Measurements from ENCODE around the gene ZNF692. TPM values are rescaled to one million over a fixed set of nuclear protein-coding genes. Genes with fewer than 3 reads are reported as not detected.

The ZNF692 gene
- total RNA-seq, 1 experiment from 2014 or later, result 40.1 TPM

DNA sequence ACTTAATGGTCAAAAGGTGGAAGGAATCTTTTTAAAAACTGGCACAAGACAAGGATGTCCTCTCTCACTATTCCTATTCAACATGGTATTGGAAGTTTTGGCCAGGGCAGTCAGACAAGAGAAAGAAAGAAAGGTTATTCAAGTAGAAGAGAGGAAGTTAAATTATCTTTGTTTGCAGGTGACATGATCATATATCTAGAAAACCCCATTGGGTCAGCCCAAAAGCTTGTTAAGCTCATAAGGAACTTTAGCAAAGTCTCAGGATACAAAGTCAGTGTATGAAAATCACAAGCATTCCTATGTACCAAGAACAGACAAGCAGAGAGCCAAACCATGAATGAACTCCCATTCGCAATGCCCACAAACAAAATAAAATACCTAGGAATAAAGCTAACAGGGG, 41.8 kb upstream of the ZNF692 start:
- Histone ChIP-seq H2BK20ac (ENCODE audit: low read depth, low read length, poor library complexity, severe bottlenecking) (no peak overlapping the region), H3K23me2 (ENCODE audit: insufficient read length, low read depth, low read length, poor library complexity, severe bottlenecking) (peaks cover 2% of the 10 kb centered on the region), H3K14ac (ENCODE audit: insufficient read depth, low read length) (no peak overlapping the region), H3K56ac (ENCODE audit: insufficient read length, low read depth, low read length) (no peak overlapping the region), H3K4me2 (ENCODE audit: insufficient read depth, insufficient read length, low read length) (no peak overlapping the region), H3K4ac (ENCODE audit: low read depth, low read length) (no peak overlapping the region), H3K9me3 (ENCODE audit: control insufficient read depth, low read depth, low read length) (no peaks in the 10 kb centered on the region), H4K8ac (replicated peaks; ENCODE audit: insufficient read length, low read depth, low read length) (no peak overlapping the region), H3K9ac (ENCODE audit: extremely low read depth, insufficient read length, low read length) (no peak overlapping the region), H2AFZ (ENCODE audit: low read length) (no peak overlapping the region), H3K27me3 (ENCODE audit: insufficient read depth, low read length) (no peaks in the 10 kb centered on the region), H3K79me1 (ENCODE audit: insufficient read depth, low read depth, low read length, poor library complexity, severe bottlenecking) (no peaks in the 10 kb centered on the region), H3K79me2 (ENCODE audit: insufficient read depth, low read length) (no peaks in the 10 kb centered on the region), H4K20me1 (ENCODE audit: control insufficient read depth, insufficient read depth, insufficient read length) (no peaks in the 10 kb centered on the region), H3K4me1 (ENCODE audit: insufficient read depth, low read length) (peaks cover 17% of the 10 kb centered on the region), H3K18ac (ENCODE audit: insufficient read length, low read depth, low read length) (no peak overlapping the region), H3K23ac (ENCODE audit: insufficient read length, low read depth, low read length) (no peak overlapping the region), H2AK5ac (ENCODE audit: insufficient read length, low read length) (no peak overlapping the region), H4K5ac (ENCODE audit: insufficient read length, low read depth, low read length) (no peak overlapping the region), H2BK5ac (ENCODE audit: insufficient read length, low read length) (no peak overlapping the region), H4K91ac (ENCODE audit: insufficient read length, low read depth, low read length) (no peak overlapping the region), H2BK12ac (ENCODE audit: insufficient read length, low read depth, low read length) (no peak overlapping the region), H3K27ac (ENCODE audit: insufficient read length, low read depth, low read length) (no peak overlapping the region), H3T11ph (ENCODE audit: low read length) (no peak overlapping the region), H2BK120ac (ENCODE audit: low read depth, low read length, poor library complexity, severe bottlenecking) (no peak overlapping the region), H2BK15ac (ENCODE audit: low read depth, low read length) (no peak overlapping the region)
- Mint-ChIP-seq H3K27me3 (ENCODE audit: low read depth) (peaks cover 17% of the 10 kb centered on the region), H3K4me3 (no peak overlapping the region), H3K4me1 (peaks cover 29 to 33% of the 10 kb centered on the region in 2 experiments), H3K9me3 (no peaks in the 10 kb centered on the region; a peak in 1 of 5 replicates), H3K27ac (no peak overlapping the region), H3K36me3 (ENCODE audit: insufficient read depth in 1 of 3, low read depth in 3 of 3) (no peaks in the 10 kb centered on the region; a peak in 1 of 7 replicates)
- no peak for DNase-seq
- no CpG with 5 or more reads among the region's 1 CpG for WGBS (ENCODE audit: extremely low coverage, insufficient read length, low lambda C conversion rate)
- TF ChIP-seq, protein P1, sequence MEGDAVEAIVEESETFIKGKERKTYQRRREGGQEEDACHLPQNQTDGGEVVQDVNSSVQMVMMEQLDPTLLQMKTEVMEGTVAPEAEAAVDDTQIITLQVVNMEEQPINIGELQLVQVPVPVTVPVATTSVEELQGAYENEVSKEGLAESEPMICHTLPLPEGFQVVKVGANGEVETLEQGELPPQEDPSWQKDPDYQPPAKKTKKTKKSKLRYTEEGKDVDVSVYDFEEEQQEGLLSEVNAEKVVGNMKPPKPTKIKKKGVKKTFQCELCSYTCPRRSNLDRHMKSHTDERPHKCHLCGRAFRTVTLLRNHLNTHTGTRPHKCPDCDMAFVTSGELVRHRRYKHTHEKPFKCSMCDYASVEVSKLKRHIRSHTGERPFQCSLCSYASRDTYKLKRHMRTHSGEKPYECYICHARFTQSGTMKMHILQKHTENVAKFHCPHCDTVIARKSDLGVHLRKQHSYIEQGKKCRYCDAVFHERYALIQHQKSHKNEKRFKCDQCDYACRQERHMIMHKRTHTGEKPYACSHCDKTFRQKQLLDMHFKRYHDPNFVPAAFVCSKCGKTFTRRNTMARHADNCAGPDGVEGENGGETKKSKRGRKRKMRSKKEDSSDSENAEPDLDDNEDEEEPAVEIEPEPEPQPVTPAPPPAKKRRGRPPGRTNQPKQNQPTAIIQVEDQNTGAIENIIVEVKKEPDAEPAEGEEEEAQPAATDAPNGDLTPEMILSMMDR (conservative IDR thresholded peaks at IDR 0.05), result no peak

Measured in H9 (cell line).